Gastrocnemius medialis (tissue), 4 donors: Measurements from ENCODE around the gene LNX1.

Source experiments
- CTCF ChIP-seq, 5 experiments: fragments of 450-650 bp in 3 of 5; fragments of 200-600 bp in 2 of 5; sonication (generic) in 2 of 5; IDR thresholded peaks in 4 of 5; conservative IDR thresholded peaks in 1 of 5; 1 replicate in 4 of 5; 2 replicates in 1 of 5; pipeline ENCODE4 v1.5.1; 2016 to 2019; ENCODE audit warnings: antibody characterized with exemption in 5 of 5, mild to moderate bottlenecking in 3 of 5, moderate library complexity in 3 of 5
- POLR2A ChIP-seq, 2 donors: fragments of 450-650 bp; IDR thresholded peaks; one replicate each; pipeline ENCODE4 v1.6.1; 2017; ENCODE audit warnings: antibody characterized with exemption in 2 of 2, mild to moderate bottlenecking in 2 of 2, moderate library complexity in 2 of 2

GRCh38 chr4:53545273-53545672, 46.0 kb downstream of the LNX1 start:
- TF ChIP-seq CTCF (IDR thresholded peaks at IDR 0.05 in 4 of 5, conservative IDR thresholded peaks at IDR 0.05 in 1 of 5) (no peak), POLR2A (IDR thresholded peaks at IDR 0.05) (no peak)
